Measurements from ENCODE around the gene STAC.
"Not testable (repeated sequence)": the region's sequence is repeated elsewhere in the genome, so short reads cannot be mapped to it uniquely, and the experiment has no call there.

Gene STAC

DNA sequence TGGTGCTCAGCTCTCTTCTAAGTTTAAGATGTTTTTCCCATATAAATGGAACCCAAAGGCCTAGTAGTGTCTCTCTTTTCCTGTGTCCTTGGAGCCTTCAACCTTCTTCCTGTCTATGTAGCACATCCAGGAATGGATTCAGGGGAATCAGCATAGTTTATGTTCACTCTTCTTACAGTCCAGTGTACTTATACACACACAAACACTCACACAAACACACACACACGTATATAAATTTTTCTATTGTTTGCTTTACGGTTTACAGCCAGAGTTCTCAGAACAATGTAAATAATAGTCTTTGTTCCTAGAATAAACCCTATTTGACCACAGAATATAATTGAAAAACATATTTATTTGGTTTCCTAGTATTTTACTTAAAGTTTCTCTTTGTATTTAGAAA, 36.9 kb downstream of the STAC start:
- no peak for DNase-seq

DNA sequence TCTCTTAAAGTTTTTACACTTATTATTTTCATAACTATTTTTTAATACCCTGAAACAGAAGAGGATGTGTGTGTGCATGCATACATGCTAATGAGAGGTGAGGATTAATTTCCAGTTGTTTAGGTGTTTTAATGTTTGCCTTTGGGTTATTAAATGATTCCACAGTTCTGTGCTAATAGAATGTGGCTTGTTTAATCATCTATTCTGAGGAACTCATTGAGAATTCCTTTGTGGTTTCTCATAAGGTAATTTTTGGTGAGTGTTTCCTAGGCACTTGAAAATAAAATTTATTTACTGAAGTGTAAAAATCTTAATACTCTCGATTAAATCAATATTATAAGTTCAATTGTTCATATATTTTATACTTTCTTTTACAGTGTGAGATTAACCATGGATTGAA, 38.0 kb downstream of the STAC start:
- DNase-seq, result no peak

DNA sequence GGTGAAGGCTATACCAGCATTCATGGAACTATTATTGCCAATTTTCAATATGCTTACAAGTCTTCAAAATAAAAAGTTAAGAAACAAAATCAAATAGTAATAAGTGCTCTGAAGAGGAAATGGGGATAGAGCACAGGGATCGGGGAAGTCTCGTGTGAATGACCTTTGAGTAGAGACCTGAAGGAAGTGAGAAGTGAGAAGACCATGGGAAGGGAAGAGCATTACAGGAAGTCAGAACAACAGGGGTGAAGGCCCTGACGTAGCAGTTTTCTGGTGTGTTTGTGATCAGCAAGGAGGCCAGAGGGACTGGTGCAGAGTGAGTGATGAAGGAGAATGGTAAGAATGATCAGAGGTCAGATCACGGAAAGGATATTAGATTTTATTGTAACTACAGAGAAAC, 48.1 kb downstream of the STAC start:
- DNase-seq, result no peak

DNA sequence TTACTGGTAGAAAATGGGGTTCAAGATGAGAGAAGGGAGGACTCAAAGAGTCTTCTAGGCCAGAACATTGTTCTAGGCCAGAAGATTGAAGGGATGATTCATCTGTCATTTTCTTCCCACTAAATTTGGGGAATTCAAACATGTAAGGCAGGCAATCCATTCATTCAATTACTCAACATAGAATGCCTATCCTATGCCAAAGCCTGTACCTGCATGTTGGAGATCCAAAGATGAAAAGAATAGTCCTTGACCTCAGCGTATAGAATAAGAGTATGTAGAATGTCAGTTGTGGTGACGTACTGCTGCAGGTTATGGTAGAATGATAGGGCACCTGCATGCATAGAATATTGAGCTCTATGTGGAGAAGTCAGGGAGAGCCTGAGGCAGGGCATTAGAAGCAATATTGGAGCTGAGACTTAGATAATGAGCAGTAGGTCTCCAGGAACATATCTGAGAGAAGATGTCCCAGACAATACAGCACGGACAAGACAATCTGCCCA, 49.7 kb downstream of the STAC start:
- no peak for DNase-seq

DNA sequence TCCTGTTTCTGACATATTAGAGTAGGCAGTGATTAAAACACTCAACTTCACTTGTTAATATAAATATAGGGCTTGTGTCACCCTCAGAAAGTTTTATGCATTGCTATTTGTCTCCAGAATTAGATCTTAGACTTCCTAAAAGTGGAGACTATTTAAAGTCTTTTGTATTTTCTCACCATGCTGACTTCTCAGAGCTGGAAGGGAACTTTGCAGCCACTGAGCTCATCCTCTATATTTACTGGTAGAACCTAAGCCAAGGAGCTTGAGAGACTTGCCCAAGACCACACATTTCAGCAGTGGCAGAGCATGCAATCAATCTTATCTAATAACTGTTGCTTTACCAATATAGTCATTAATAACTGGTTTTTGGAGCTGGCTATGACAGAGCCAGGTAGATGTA, 53.2 kb downstream of the STAC start:
- no peak for DNase-seq

DNA sequence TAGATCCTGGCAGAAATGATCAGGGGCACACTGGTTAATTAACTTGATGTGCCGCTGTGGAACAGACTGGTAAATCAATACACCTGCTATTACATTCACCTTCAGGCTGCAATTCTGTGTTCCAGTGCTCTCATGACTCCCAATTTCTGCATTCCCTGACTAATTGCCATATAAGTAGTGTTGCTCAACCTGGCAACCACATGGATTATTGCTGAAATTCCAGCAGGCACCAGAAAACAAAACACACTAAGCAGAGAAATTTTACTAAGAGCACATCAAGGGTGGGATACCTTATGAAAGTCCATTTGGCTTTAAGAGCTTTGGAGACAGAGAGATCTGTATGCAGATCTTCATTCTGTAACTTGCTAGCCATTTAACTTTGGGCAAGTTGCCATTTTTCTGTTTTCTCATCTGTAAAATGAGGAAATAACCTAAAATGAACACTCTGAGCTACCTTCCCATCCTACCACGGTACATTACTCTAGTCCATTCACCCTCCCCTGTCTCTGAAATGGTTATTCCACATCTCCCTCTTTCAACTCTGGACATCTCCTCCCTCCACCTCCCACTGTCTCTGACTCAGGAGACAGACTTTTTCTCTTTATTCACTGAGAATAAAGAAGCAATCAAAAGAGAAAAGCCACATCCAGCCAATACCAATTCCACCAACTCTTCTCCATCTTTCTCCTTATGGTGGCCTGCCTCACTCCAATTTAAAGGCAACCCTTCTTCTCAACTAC, 54.6 kb downstream of the STAC start:
- no peak for DNase-seq

DNA sequence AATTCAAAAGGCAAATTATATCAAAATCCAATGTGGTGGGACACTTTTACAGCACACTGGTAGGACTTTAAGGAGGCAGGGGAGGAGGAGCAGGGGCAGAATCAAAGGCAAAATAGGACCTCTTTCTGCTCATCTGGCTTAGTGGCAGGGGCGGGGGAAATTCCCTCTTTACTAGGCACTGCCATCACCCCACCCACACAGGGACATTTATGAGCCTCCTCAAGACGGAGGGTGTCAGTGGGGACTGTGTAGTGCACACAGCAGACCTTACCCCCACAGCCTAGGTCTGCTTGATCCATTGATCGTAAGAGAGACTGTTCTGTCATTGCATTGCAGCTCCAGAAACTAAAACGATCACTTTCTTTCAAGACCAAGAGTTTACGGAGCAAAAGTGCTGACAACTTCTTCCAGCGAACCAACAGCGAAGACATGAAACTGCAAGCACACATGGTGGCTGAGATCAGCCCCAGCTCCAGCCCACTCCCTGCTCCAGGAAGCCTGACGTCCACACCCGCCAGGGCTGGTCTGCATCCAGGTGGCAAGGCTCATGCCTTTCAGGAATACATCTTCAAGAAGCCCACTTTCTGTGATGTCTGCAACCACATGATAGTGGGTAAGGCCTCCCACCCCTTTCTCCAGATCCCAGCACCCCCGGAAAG, 62.9 kb downstream of the STAC start:
- no peak for DNase-seq

DNA sequence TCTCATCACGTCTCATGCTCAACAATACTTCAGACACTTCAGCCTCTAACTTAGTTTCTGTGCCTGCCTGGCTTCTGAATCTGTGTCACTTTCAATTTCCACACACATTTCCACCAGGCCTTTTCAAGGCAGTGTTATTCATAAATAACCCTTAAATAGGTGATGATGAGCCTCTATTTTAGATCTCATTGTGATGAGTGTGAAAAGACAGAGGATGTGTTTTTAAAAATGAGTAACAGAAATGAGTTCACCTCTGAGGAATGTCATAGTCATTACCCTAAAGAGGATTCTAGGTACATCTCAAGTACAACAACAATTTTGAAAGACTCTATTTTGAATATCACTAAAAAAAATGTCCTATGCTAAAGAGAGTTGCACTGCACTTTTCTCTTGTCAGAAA, 64.6 kb downstream of the STAC start:
- DNase-seq, result no peak

DNA sequence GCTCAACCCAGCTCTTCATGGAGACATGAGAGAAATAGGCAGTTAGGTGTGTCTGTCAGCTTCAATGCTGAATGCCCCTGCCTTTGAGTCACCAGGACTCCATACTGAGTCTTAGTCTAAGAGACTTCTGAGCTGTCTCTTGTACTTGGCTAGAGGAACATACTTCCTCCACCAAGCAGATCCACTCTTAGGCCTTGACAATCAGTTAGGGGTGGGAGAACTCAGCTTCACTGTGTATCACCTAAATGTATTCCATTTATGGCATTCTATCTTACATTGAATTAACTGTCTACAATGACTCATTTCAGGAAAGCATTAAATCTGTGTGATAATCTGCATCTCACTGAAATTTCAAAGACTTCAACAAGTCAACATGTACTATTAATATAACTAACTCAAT, 66.0 kb downstream of the STAC start:
- DNase-seq, result no peak

DNA sequence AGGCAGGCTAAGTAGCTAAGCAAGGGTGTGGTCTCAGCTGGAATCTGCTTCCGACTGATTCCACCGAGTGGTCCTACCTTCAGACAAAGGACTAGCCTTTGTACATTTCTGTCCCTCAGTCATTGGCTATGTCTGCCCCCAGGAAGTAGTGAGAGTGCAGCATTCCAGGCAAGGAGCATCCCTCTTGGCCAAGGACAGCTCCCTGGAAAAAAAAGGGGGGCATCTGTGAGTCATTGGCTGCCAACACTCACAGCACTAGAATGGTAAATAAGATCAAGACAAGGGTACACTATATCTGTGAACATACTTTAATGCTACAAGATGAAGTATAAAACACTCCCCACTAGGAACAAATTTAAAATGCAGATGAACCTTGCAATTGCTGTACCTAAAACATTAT, 66.8 kb downstream of the STAC start:
- no peak for DNase-seq

DNA sequence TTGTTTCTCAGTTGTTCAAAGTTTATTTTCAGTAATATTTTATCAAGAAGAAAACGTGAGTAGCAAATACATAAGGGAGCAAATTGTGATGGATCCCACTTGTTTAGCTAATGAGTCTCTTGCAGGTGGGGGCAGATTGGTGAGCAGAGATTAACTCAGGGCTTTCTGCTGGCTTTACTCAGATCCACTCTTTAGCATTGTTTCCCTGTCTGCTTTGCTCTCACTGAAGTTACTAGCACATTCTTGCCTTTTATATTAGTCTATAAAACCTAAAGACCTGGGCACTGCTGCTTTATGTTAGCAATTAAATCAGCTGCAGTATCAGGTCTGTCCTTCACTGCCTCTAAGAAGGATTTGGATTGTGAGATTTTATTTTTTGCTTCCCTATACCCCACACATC, 71.5 kb downstream of the STAC start:
- DNase-seq, result no peak

DNA sequence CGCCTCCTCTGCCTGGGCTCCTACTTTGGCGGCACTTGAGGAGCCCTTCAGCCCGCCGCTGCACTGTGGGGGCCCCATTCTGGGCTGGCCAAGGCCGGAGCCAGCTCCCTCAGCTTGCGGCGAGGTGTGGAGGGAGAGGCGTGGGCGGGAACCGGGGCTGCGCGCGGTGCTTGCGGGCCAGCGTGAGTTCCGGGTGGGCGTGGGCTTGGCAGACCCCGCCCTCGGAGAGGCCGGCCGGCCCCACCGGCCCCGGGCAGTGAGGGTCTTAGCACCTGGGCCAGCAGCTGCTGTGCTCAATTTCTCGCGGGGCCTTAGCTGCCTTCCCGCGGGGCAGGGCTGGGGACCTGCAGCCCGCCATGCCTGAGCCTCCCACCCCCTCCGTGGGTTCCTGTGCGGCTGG, 72.9 kb downstream of the STAC start:
- not testable (repeated sequence) for DNase-seq

DNA sequence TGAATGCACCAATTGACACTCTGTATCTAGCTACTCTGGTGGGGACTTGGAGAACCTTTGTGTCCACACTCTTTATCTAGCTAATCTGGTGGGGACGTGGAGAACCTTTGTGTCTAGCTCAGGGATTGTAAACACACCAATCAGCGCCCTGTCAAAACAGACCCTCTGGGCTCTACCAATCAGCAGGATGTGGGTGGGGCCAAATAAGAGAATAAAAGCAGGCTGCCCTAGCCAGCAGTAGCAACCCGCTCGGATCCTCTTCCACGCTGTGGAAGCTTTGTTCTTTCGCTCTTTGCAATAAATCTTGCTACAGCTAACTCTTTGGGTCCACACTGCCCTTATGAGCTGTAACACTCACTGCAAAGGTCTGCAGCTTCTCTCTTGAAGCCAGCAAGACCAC, 73.6 kb downstream of the STAC start:
- not testable (repeated sequence) for DNase-seq

DNA sequence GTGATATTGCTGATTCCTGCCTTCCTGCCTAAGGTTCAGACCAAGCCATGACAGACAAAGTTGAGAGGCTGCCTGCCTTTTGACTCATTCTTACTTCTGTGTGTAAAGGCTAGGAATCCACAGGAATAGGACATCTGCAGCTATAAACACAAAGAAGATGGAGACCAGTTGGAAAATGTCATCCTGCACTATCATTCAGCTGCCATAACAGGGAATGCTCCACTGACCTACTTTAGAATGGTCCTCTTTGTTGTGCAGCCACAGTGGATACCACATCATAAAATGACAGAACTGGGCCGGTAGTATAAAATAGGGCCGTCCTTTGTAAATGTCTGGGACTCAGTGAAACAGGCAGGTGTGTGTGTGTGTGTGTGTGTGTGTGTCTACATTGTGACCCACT, 75.1 kb downstream of the STAC start:
- DNase-seq, result no peak

DNA sequence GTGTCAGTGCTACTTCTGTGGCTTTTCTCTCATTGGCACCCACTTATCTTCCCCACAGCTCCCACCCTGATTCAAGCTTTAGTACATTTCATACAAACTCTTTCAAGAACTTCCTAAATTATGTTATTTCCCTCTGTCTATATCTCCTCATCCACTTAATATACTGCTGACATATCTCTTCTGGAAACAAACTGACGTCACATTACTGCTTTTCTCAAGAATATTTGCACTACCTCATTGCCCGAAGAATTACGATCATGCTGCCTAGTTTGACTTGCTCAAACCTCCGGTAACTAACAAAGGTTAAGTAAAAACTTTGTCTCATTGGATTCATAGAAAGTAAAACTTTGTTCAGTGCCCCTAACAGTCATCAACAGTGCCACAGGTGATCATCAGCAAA, 76.5 kb downstream of the STAC start:
- no peak for DNase-seq

DNA sequence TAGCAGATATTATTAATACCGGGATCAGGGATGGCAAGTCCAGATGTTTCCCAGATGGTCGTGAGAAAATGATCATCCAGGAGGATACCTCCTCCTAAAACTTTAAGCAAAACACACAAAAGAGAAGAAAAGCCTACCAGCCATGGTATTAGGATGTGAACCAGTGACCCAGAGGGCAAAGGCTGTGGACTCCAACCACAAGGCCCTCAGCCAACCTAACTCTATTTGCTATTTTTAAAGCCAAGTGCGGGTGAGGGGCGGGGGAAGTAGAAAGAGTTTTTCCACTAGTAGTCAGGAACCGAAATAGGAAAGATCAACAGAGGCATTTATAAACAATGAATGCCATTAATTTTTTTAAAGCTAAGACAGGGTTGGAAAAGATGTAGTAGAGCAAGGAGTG, 77.4 kb downstream of the STAC start:
- DNase-seq, result no peak

DNA sequence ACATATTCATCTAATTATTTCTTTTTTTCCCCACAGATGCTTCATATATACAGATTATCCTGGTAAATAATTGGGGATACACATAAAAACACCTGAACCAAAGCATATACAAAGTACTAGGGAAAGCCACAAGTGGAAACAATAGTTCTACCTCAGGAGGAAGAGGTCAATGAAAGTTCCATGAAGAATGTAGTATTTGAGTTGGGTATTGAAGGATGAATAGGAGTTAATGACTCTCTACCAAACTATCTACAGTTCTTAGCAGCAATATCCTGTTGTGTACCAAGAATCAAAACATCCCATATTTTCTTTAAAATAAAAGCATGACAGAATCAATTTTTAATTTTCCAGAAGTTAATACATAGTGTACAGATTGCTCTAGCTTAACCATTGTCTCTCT, 78.9 kb downstream of the STAC start:
- no peak for DNase-seq

DNA sequence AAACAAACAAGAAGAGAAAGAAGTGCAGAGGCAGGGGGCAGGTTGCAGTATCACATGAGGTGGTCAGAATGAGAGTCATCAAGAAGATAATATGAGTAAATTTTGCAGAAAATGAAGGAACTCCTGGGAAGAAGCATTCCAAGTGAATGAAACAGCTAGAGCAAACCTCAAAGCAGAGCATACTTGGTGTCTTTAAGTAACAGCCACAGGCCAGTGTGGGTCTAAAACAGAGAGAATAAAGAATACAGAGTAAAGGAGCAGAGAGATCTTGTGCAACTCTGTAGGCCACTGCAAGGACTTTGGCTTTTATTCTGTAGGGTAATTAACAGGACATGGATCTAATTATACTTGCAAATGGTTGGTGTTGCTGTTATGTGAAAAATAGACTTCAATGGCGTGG, 81.3 kb downstream of the STAC start:
- no peak for DNase-seq

DNA sequence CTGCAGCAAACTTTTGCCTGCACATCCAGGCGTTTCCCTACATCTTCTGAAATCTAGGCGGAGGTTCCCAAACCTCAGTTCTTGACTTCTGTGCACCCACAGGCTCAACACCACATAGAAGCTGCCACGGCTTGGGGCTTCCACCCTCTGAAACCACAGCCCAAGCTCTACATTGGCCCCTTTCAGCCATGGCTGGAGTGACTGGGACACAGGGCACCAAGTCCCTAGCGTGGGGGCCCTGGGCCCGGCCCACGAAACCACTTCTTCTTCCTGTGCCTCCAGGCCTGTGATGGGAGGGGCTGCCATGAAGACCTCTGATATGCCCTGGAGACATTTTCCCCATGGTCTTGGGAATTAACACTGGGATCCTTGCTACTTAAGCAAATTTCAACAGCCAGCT, 91.7 kb downstream of the STAC start:
- DNase-seq, result not testable (repeated sequence)

DNA sequence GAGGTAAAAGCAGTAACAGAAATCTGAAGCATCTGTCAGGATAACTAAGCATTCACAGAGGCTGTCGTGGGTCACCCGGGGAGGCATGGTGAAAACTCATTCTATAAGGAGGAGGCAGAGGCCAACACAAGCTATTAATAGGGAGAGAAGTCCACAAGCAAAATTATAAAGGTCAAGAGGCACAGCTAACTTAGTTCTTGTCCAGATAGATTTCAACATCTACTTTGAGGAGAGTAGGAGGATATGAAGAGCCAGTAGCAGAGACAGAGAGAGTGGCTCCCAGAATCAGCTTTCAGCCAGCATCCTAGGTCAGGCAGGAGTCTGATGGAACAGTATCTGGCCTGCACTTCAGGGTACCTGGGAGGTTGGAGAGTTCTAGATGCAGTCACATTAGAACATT, 95.3 kb downstream of the STAC start:
- no peak for DNase-seq

DNA sequence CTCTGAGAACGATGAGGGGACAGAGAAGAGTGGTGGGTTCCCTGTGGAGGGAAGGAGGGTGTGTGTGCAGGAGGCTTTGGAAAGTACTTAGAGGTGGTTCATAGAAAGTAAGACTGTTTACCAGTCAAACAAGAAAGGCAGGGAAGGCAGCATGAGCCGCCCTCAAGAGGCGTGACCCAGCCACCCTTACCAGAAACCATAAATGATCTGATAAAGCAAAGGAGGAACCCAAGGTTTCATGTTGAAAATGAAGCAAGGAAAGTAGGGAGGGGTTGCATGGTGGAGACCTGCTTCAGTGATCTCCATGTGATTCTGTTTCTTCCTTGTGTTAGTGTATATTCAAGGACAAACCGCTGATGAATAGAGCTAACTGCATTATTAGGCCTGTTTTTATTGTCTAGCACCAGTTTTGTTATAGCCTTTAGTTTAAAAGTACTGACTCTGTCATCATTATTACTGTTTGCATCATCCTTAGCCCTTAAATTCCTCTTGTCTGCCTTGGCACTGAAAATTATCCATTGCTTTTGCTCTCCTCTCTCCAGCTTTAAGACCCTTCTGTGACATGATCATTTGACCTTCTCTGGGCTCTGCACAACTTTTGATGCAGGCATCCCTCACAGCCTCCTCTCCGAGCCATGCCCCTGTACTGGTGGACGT, 96.1 kb downstream of the STAC start:
- DNase-seq, result no peak

DNA sequence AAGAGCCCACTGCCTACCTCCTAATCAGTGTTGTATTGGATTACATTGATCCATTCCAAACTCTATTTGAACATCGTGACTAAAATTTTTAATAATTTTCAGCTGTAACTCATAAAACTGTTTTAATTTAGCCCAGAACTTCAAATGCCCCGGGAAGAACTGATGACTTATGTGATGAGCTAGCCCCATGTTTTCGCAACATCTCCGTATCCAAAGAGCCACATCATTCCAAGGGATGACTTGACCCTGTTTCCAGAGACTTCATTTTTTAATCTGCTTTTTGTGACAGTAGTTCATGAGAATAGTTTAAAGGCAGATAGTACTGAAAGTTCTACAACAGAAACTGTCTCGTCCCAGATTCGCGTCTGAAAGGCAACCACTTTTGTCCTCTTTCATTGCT, 97.4 kb downstream of the STAC start:
- DNase-seq, result no peak

DNA sequence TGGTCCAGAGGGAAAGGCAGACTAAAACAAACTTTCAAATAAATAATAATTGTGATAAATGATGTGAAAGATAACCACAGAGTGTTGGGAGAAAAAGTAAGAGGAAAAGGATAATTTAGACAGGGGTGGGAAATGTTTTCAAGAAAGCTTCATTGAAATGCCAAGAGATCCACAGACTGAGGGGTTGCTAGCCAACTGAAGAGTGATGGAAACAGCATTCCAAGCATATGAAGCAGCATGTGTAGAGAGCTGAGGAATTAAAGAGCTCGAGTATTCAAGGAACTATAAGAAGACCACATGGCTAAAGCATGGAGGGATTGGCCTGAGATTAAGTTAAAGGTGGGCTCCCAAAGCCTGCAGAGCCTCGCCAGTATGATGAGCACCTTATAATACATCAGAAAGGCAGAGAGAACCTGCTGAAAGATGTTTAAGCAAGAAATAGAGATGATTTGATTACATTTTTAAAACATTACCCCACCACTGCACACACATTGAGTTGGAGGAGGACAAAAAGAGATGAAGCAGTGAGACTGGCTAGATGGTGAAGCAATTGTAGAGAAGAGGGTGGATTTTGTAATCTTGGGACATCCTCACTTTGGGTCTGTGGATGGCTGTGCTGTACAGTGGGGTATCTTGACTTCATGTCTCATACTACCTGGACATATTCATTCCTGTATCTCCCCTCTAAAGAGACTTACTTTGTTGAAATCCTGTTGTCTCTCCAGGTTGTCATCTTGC, 100.8 kb downstream of the STAC start:
- DNase-seq, result no peak

DNA sequence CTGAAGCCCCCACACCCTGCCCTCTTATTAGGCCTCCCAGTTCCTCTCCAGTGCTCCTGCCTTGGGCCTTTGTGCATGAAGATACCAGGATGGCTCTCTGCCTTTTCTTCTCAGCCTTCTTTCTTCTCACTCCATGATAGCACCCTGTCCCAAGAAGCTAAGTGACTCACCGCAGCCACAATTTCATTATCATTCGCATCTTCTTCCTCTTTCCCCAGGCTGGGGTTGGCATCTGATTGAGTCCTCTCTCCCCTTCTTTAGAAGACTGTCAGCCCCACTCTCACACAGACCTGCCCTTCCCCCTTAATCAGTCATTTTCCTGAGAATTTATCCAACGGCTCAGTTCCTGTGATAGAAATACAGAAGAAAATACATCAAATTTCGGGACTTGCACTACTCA, 102.0 kb downstream of the STAC start:
- DNase-seq, result no peak
